Measurements from ENCODE around the gene P2RX3.
"Not testable (repeated sequence)": the region's sequence is repeated elsewhere in the genome, so short reads cannot be mapped to it uniquely, and the experiment has no call there.

P2RX3 gene

GRCh38 chr11:57353852-57354251 lies 15.7 kb downstream of the P2RX3 start:
- no peak for DNase-seq

GRCh38 chr11:57354699-57355098 lies 16.5 kb downstream of the P2RX3 start:
- DNase-seq: no peak

GRCh38 chr11:57356268-57356667 lies 18.1 kb downstream of the P2RX3 start:
- DNase-seq: no peak

GRCh38 chr11:57357310-57357709 lies 19.2 kb downstream of the P2RX3 start:
- no peak for DNase-seq

- DNase-seq: no peak
Measured at GRCh38 chr11:57357856-57358255, 19.7 kb downstream of the P2RX3 start.

- DNase-seq: no peak
Measured at GRCh38 chr11:57358543-57358961, 20.4 kb downstream of the P2RX3 start.

- no peak for DNase-seq
Measured at GRCh38 chr11:57358991-57359390, 20.8 kb downstream of the P2RX3 start.

- no peak for DNase-seq
Measured at GRCh38 chr11:57359396-57359795, 21.2 kb downstream of the P2RX3 start.

GRCh38 chr11:57359896-57360690 lies 21.9 kb downstream of the P2RX3 start:
- DNase-seq: no peak

GRCh38 chr11:57360991-57361390 lies 22.8 kb downstream of the P2RX3 start:
- DNase-seq: no peak

GRCh38 chr11:57361420-57361819 lies 23.3 kb downstream of the P2RX3 start:
- not testable (repeated sequence) for DNase-seq

- DNase-seq: no peak
Measured at GRCh38 chr11:57361926-57362325, 23.8 kb downstream of the P2RX3 start.

- DNase-seq: no peak
Measured at GRCh38 chr11:57363131-57364080, 25.3 kb downstream of the P2RX3 start.

- no peak for DNase-seq
Measured at GRCh38 chr11:57364851-57365660, 26.9 kb downstream of the P2RX3 start.

GRCh38 chr11:57368106-57368844 lies 30.1 kb downstream of the P2RX3 start:
- no peak for DNase-seq

GRCh38 chr11:57368845-57369232 lies 30.7 kb downstream of the P2RX3 start:
- no peak for DNase-seq

GRCh38 chr11:57370251-57370650 lies 32.1 kb downstream of the P2RX3 start:
- DNase-seq: no peak

GRCh38 chr11:57370941-57371340 lies 32.8 kb downstream of the P2RX3 start:
- DNase-seq: no peak

- DNase-seq: no peak
Measured at GRCh38 chr11:57373146-57373545, 35.0 kb downstream of the P2RX3 start.

GRCh38 chr11:57374966-57375365 lies 36.8 kb downstream of the P2RX3 start:
- DNase-seq: no peak

- no peak for DNase-seq
Measured at GRCh38 chr11:57375490-57375889, 37.3 kb downstream of the P2RX3 start.

Measured in activated gamma-delta T cell treated with Interleukin-2 at 50 U/mL for 16 hours (primary cell).